Upper lobe of right lung (tissue), 1 donor: ENCODE measurements around the gene NDUFS7. TPM values are rescaled to one million over a fixed set of nuclear protein-coding genes. Genes with fewer than 3 reads are reported as not detected.

Experiments used
- ATAC-seq: fragments of 200-7000 bp; cut with Tn5 transposase; one replicate; pipeline ENCODE4 v1.9.1; 2020; ENCODE audit warnings: mild to moderate bottlenecking, moderate library complexity
- DNase-seq: peaks from one replicate; pipeline ENCODE4 v3.0.0-alpha.2; 2020
- H3K27ac ChIP-seq: fragments of 200-600 bp; one replicate; pipeline ENCODE4 v1.8.0; 2022
- H3K27me3 ChIP-seq: fragments of 200-600 bp; one replicate; pipeline ENCODE4 v1.8.0; 2022; ENCODE audit warnings: mild to moderate bottlenecking
- H3K36me3 ChIP-seq: fragments of 200-600 bp; one replicate; pipeline ENCODE4 v1.8.0; 2022
- H3K4me1 ChIP-seq: fragments of 200-600 bp; one replicate; pipeline ENCODE4 v1.8.0; 2022
- H3K4me3 ChIP-seq: fragments of 200-600 bp; one replicate; pipeline ENCODE4 v1.8.0; 2022; ENCODE audit warnings: mild to moderate bottlenecking
- H3K9me3 ChIP-seq: fragments of 200-600 bp; one replicate; pipeline ENCODE4 v1.8.0; 2022
- intact Hi-C: fragments of 100-400 bp; cut with DNase I; formaldehyde crosslinking; loops from one replicate; pipeline ENCODE4 v1.11.0; 2022
- total RNA-seq: library from RNA; stranded (reverse); fragmentation: NEBNext Ultra II Directional; extraction: Animal tissue kit (Norgen Biotek cat#: 25700); gene quantifications from one replicate; pipeline ENCODE4 v1.2.1, GENCODE V29; 2021
- TF ChIP-seq, protein P1 (sequence below): fragments of 200-600 bp; IDR thresholded peaks from one replicate; pipeline ENCODE4 v1.8.0; 2022; ENCODE audit warnings: antibody characterized with exemption
- donor health status: DM: no; HTN: yes; CAD: no; lungs with severe emphysema.

Gene NDUFS7
- total RNA-seq, 1 donor from 2014 or later: 78.2 TPM

DNA sequence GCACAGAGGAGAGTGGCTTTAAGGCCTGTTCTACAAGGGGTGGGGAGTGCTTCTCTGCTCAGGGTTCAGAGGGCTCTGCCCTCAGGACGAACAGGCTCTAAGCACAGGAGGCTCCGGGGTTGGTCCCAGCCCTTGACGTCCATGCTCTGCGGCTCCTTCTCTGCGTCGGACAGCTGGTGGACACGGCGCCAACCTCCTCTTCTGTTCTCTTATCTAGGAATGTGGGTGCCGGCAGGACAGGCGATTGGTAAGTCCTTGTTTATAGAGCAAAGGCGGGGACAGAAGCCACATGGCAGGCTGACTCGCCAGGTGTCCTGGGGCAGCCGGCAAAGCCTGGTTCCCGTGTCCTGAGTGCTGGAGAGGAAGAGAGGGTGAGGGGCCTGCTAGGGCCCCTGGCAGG is 46.0 kb downstream of the NDUFS7 start:
- Histone ChIP-seq H3K36me3 (peaks cover 99% of the 10 kb centered on the region), H3K27me3 (no peaks in the 10 kb centered on the region)
- peak; percentile 58 for ATAC-seq

DNA sequence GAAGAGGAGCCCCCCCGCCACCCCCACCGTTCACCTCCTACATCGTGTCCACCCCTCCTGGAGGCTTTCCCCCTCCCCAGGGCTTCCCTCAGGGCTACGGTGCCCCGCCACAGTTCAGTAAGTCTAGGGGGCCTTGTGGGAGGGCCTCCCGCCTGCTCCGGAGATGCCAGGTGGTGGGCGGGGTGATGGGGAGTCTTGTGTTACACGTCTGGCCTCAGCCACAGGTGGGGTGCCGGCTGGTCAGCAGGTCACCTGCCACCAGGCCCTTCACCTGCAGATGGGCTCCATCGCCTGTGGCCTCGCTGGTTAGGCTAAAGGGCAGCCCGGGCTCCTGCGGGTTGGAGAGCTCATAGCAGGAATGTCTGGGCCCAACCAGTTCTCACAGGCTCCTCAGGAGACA is 46.5 kb downstream of the NDUFS7 start:
- DNase-seq (peak; percentile 62), ATAC-seq (no peak)
- no peaks in the 10 kb centered on the region for H3K9me3 ChIP-seq
- intact Hi-C loops: no loop called here
- peaks cover 99% of the 10 kb centered on the region for H3K36me3 ChIP-seq
- H3K4me3 ChIP-seq: no peak overlapping the region
- TF ChIP-seq, protein P1, sequence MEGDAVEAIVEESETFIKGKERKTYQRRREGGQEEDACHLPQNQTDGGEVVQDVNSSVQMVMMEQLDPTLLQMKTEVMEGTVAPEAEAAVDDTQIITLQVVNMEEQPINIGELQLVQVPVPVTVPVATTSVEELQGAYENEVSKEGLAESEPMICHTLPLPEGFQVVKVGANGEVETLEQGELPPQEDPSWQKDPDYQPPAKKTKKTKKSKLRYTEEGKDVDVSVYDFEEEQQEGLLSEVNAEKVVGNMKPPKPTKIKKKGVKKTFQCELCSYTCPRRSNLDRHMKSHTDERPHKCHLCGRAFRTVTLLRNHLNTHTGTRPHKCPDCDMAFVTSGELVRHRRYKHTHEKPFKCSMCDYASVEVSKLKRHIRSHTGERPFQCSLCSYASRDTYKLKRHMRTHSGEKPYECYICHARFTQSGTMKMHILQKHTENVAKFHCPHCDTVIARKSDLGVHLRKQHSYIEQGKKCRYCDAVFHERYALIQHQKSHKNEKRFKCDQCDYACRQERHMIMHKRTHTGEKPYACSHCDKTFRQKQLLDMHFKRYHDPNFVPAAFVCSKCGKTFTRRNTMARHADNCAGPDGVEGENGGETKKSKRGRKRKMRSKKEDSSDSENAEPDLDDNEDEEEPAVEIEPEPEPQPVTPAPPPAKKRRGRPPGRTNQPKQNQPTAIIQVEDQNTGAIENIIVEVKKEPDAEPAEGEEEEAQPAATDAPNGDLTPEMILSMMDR: no peak
- no peaks in the 10 kb centered on the region for H3K4me1 ChIP-seq
- no peak overlapping the region for H3K27ac ChIP-seq
- no peaks in the 10 kb centered on the region for H3K27me3 ChIP-seq

More for the DNA sequence above, 46.0 kb downstream of the NDUFS7 start:
- TF ChIP-seq, protein P1: no peak
- Histone ChIP-seq H3K9me3 (no peaks in the 10 kb centered on the region), H3K27ac (no peak overlapping the region), H3K4me3 (no peak overlapping the region), H3K4me1 (no peaks in the 10 kb centered on the region)
- intact Hi-C loops: no loop called here
- no peak for DNase-seq

DNA sequence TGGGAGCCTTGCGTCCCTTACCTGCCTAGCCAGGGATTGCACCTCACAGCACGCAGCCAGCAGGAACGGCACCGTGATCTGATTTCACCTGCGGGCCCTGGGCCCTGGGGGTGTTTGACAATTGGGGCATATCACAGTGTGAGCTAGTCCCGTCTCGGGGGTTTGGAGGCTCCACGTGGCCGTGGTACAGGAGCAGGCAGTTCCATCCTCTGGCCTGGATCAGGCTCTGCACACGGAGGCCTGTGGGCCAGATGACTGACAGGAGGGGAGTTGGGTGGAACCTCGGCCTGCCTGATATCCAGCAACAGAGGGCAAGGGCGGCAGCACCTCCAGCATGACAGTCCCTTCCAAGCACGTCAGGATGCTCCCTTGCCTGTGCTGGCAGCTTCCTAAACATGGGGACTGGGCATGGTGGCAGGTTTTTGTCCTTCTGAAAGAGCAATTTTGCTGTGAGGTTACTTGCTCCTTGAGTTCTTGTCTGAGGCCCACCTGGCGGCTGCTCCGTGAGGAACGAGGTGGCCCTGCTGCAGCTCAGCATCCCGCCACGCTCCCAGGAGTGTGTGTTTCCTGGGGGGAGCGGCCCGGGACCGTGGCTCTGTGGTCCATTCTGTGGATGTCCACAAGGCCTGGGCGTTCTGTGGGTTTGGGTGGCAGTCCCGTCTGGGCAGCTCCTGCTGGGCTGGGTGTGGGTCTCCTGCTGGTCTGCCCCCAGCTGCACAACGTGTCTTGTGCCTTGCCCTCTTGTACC is 48.2 kb downstream of the NDUFS7 start:
- DNase-seq (no peak), ATAC-seq (no peak)
- Histone ChIP-seq H3K4me3 (no peak overlapping the region), H3K9me3 (no peaks in the 10 kb centered on the region), H3K4me1 (no peaks in the 10 kb centered on the region), H3K27ac (no peak overlapping the region), H3K36me3 (peaks cover 85% of the 10 kb centered on the region), H3K27me3 (no peaks in the 10 kb centered on the region)
- intact Hi-C loops: no loop called here
- TF ChIP-seq, protein P1: no peak

DNA sequence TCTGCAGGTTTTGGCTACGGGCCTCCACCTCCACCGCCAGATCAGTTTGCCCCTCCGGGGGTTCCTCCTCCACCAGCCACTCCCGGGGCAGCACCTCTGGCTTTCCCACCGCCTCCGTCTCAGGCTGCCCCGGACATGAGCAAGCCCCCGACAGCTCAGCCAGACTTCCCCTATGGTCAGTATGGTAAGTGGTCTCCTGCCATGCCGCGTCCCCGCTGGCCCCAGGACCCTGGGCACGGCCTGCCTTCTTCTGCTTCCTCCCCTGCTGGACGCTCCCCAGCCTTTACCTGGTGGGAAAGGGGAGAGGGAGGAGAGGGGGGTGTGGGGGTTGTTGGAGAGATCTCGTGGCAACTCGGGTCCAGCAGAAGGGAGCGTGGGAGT is 48.8 kb downstream of the NDUFS7 start:
- Histone ChIP-seq H3K36me3 (peaks cover 80% of the 10 kb centered on the region), H3K27me3 (no peaks in the 10 kb centered on the region), H3K9me3 (no peaks in the 10 kb centered on the region), H3K27ac (no peak overlapping the region), H3K4me3 (no peak overlapping the region), H3K4me1 (no peaks in the 10 kb centered on the region)
- DNase-seq (no peak), ATAC-seq (no peak)
- TF ChIP-seq, protein P1: no peak
- intact Hi-C loops: no loop called here

DNA sequence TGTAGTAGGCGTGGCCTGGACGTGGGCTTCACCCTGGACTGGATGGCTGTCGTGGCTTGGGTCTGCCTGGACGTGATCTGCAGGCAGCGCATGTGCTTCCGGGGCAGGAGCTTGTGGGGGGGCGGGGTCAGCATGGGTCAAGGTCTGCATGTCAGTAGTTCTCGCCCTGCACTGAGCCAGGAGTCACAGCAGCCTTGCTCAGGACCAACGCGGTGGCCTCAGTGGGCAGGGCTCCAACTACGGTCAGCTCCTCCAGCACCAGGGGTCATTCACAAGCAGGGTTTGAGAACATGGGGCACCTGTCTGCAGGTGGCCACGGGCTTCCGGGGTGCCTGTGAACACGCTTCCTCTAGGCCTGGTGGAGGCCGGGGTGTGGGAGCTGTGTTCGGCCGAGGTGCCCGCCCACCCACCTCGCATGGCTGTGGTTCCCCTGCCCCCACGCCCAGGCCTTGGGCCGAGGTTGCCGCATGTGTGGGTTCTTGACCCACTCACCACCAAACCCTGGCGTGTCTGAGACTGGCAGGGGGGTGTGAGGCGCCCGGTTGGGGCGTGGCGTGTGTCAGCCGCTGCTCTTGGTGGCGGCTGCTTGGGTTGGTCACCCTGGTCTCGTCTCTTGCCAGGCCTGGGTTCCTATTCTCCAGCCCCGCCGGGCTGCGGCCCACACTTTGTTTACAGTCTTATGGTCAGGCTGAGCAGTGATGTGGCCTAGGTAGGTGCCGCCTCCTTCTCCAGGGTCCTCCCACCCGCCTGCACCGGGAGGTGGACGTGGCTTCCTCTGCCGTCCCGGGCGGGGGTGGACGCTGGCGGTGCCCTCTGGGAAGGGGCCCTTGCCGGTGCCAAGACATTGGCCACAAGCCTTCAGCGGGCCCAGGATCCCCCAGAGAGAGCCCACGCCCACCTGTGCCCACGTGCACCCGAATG is 49.7 kb downstream of the NDUFS7 start:
- H3K36me3 ChIP-seq: peaks cover 71% of the 10 kb centered on the region
- no peak overlapping the region for H3K4me3 ChIP-seq
- TF ChIP-seq, protein P1: no peak
- H3K27ac ChIP-seq: no peak overlapping the region
- DNase-seq: peak; percentile 63
- no peaks in the 10 kb centered on the region for H3K27me3 ChIP-seq
- H3K4me1 ChIP-seq: no peaks in the 10 kb centered on the region
- H3K9me3 ChIP-seq: no peaks in the 10 kb centered on the region
- ATAC-seq: no peak
- intact Hi-C loops: no loop called here
